ENCODE measurements around the gene PRMT2. TPM values are rescaled to one million over a fixed set of nuclear protein-coding genes. Genes with fewer than 3 reads are reported as not detected.

The PRMT2 gene
- polyA plus RNA-seq, 2 of the 4 experiments (the other 2 are of a cell fraction) = 69.2 to 75.1 TPM

GRCh38 chr21:46618738-46619379 is 16.6 kb upstream of the PRMT2 start:
- ChIA-PET CTCF (no interaction called here), POLR2A (interaction anchor here (1.1 kb wide), 1 partner anchor 17 kb away, joined by 4 read pairs; the partner anchor contains the start of gene PRMT2)
- TF ChIP-seq ZNF302 (CRISPR knock-in tag; IDR thresholded peaks at IDR 0.05) (no peak), ZSCAN20 (CRISPR knock-in tag; IDR thresholded peaks at IDR 0.05) (no peak)
- FAIRE-seq (no peak), ATAC-seq (no peak), DNase-seq (ENCODE audit: low read depth in 1 of 2, low spot score in 1 of 2) (no peak)
- no peak overlapping the region for H3K4me2 ChIP-seq
- no peak overlapping the region for H3K27ac ChIP-seq
- no peak overlapping the region for H3K4me3 ChIP-seq
- H3K4me1 ChIP-seq = no peaks in the 10 kb centered on the region
- H3K9me3 ChIP-seq = no peaks in the 10 kb centered on the region
- 48% methylated on average over 5 of the region's 5 CpGs for WGBS (ENCODE audit: missing lambda C conversion rate)

- Histone ChIP-seq H3K27ac (no peak overlapping the region), H3K4me3 (no peak overlapping the region), H3K9me3 (no peaks in the 10 kb centered on the region), H3K4me2 (no peak overlapping the region), H3K4me1 (no peaks in the 10 kb centered on the region)
- FAIRE-seq (no peak), ATAC-seq (no peak), DNase-seq (ENCODE audit: low read depth in 1 of 2, low spot score in 1 of 2) (no peak)
- TF ChIP-seq SREBF2 (IDR thresholded peaks at IDR 0.05) = no peak
- TF ChIP-seq PHF8 (IDR thresholded peaks at IDR 0.05; ENCODE audit: borderline replicate concordance, low read depth) = no peak
- TF ChIP-seq POLR2A (IDR thresholded peaks at IDR 0.05; ENCODE audit: low read length) = no peak
- no peak for TF ChIP-seq CHD2 (IDR thresholded peaks at IDR 0.05; ENCODE audit: low read length, partially characterized antibody)
- TF ChIP-seq, protein P1, sequence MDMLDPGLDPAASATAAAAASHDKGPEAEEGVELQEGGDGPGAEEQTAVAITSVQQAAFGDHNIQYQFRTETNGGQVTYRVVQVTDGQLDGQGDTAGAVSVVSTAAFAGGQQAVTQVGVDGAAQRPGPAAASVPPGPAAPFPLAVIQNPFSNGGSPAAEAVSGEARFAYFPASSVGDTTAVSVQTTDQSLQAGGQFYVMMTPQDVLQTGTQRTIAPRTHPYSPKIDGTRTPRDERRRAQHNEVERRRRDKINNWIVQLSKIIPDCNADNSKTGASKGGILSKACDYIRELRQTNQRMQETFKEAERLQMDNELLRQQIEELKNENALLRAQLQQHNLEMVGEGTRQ (IDR thresholded peaks at IDR 0.05) = no peak
- TF ChIP-seq, protein P2, sequence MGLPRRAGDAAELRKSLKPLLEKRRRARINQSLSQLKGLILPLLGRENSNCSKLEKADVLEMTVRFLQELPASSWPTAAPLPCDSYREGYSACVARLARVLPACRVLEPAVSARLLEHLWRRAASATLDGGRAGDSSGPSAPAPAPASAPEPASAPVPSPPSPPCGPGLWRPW (IDR thresholded peaks at IDR 0.05) = no peak
- no peak for TF ChIP-seq CEBPB (IDR thresholded peaks at IDR 0.05)
- no peak for TF ChIP-seq BHLHE40 (IDR thresholded peaks at IDR 0.05; ENCODE audit: low read depth, low read length)
- TF ChIP-seq CBX2 (IDR thresholded peaks at IDR 0.05; ENCODE audit: borderline replicate concordance, low read depth) = no peak
- no peak for TF ChIP-seq RARB (CRISPR knock-in tag; IDR thresholded peaks at IDR 0.05)
- TF ChIP-seq, protein P3, sequence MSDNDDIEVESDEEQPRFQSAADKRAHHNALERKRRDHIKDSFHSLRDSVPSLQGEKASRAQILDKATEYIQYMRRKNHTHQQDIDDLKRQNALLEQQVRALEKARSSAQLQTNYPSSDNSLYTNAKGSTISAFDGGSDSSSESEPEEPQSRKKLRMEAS (IDR thresholded peaks at IDR 0.05) = no peak
- no peak for TF ChIP-seq BCL3 (IDR thresholded peaks at IDR 0.05)
- TF ChIP-seq HMGXB4 (CRISPR knock-in tag; IDR thresholded peaks at IDR 0.05; ENCODE audit: borderline replicate concordance) = no peak
- TF ChIP-seq ZFP36 (IDR thresholded peaks at IDR 0.05; ENCODE audit: borderline replicate concordance, partially characterized antibody) = no peak
- TF ChIP-seq MYC (IDR thresholded peaks at IDR 0.05; ENCODE audit: borderline replicate concordance, low read length) = no peak
- no peak for TF ChIP-seq EHF (CRISPR knock-in tag; IDR thresholded peaks at IDR 0.05)
- WGBS (ENCODE audit: missing lambda C conversion rate) = 83% methylated on average over 2 of the region's 2 CpGs
- ChIA-PET CTCF (no interaction called here), POLR2A (no interaction called here)
Observed at GRCh38 chr21:46619846-46620245, 15.6 kb upstream of the PRMT2 start.

DNA sequence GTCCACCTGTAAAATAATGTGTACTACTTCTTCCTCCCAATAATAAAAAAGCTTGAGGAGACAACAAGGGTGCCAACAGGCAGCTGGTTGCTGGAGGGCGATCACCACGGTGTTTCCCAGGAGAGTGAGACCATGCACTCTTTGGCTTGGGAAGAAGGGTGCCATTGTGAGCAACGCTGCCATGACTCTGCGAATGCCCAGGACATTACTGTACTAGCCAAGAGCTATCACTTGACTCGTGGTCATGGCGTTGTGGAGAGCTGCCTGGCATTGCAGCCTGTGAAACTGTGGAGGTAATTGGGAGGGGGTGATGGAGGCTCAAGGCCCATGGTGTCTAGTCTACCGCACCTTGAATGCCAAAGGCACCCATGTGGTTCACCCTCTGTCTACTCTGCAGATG is 14.6 kb upstream of the PRMT2 start:
- ATAC-seq = no peak
- TF ChIP-seq, protein P4, sequence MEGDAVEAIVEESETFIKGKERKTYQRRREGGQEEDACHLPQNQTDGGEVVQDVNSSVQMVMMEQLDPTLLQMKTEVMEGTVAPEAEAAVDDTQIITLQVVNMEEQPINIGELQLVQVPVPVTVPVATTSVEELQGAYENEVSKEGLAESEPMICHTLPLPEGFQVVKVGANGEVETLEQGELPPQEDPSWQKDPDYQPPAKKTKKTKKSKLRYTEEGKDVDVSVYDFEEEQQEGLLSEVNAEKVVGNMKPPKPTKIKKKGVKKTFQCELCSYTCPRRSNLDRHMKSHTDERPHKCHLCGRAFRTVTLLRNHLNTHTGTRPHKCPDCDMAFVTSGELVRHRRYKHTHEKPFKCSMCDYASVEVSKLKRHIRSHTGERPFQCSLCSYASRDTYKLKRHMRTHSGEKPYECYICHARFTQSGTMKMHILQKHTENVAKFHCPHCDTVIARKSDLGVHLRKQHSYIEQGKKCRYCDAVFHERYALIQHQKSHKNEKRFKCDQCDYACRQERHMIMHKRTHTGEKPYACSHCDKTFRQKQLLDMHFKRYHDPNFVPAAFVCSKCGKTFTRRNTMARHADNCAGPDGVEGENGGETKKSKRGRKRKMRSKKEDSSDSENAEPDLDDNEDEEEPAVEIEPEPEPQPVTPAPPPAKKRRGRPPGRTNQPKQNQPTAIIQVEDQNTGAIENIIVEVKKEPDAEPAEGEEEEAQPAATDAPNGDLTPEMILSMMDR (IDR thresholded peaks at IDR 0.05) = no peak
- TF ChIP-seq RAD21 (conservative IDR thresholded peaks at IDR 0.05 in 1 of 2, IDR thresholded peaks at IDR 0.05 in 1 of 2) = no peak
- Histone ChIP-seq H3K27ac (no peak overlapping the region), H3K4me3 (no peak overlapping the region), H3K4me1 (no peaks in the 10 kb centered on the region), H3K9me3 (peaks cover 5% of the 10 kb centered on the region; the same call in 2 of the 3 replicates), H3K4me2 (no peak overlapping the region)
- WGBS (ENCODE audit: missing lambda C conversion rate) = 57% methylated on average over 7 of the region's 7 CpGs
- CTCF ChIA-PET = no interaction called here
- DNase-seq (ENCODE audit: low read depth in 1 of 2, low spot score in 1 of 2) = no peak
- FAIRE-seq = no peak
- POLR2A ChIA-PET = interaction anchor here (2.1 kb wide), 1 partner anchor 15 kb away, joined by 8 read pairs; the partner anchor contains the start of gene PRMT2

Measured in A549 (cell line).